Measurements from ENCODE around the gene DSC3.

Gene DSC3

DNA sequence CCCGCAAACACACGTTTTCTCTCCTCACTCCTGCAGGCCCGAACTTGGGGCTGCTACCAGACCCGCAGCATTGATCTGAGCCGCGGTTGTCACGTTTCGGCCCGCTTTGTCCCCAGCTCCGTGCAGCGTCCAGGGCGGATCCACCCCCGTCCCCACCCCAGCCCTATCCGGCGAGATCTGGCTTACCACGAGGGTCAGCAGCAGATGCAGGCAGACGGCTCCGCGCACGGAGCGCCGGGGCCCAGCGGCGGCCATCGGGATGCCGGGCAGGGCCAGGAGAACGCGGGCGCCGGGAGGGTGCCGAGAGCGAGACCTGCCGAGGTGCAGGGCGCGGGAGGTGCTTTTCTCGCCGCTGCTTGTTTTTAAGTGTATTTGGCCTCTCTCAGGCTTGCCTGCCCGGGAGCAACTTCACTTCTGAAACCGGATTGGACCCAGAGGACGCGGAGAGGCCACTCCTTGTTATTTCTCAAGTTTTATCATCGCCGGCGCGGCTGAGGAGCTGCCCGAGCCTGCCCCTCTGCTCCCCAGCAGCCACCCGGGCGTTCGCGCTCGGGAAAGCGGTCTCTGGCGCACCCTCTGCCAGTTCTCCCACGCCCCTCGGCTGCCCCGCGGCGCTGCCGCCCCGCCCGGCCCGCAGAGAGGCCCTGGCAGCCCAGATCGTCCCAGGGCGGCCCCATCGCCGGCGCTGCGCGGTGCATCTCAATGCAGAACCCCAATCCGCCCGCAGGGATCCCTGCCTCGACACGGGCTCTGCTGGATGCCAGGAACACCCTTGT lies at the start of gene DSC3:
Gene DSC3, minus strand, starts transcription at position 337 of the 776 bp plus-strand sequence. Its CDS starts 82 bp downstream, at position 255.
- peak; percentile 50 for DNase-seq

- no peak for DNase-seq
Measured at GRCh38 chr18:31091350-31091749, 48.8 kb upstream of the DSC3 start.

DNA sequence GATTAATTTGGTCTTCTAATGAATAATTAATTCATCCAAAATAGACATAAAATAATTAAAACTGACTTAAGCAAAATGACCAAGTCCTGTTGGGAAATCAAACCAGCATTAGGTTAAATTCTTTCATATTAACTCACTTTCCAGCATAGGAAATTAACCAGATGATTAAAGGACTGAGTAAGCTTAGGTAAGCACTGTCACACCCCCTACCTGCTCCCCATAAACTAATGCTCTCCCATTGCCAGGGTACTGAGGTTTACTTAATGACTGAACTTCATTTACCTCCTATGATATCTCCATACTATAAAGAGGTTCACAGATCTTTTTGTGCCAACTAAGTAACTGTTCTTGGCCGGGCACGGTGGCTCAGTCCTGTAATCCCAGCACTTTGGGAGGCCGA lies 46.0 kb upstream of the DSC3 start:
- no peak for DNase-seq

GRCh38 chr18:31079973-31080372 lies 37.4 kb upstream of the DSC3 start:
- no peak for DNase-seq

GRCh38 chr18:31077878-31078277 lies 35.3 kb upstream of the DSC3 start:
- no peak for DNase-seq

GRCh38 chr18:31072175-31072574 lies 29.6 kb upstream of the DSC3 start:
- DNase-seq: no peak

DNA sequence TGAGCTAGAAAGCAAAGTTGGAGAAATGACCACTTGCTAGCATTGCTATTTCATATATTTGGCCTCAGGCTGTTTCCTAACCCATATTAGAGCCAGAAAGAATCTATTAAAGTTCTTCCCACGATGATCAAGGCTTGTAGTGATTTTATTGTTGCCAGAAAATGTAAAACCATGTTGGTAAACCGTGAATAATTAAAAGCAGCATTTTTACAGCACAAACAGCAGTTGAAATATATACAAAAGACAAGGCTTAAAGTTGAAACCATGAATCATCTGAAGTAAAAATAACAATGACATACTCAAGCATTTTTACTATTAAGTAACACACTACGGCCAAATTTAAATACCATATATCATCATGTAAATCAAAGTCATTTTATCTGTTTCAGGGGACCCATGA lies 27.7 kb upstream of the DSC3 start:
- DNase-seq: no peak

DNA sequence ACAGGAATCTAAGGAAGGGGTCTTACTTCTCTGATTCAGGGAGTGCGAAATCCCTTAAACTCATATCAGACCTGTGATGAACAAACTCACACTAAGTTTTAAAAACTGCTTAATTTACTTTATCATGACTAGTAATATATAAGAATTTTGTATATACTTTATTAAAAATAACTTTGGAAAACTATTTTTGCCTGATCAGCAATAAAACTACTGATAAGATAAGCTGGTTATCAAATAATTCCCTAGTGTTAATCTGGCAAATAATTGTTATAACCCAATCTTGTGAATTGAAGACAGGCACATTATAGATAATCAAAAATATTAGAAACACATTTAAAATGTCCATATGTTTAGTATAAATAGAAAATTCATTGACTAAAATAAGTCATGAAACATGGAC lies 23.7 kb upstream of the DSC3 start:
- no peak for DNase-seq

DNA sequence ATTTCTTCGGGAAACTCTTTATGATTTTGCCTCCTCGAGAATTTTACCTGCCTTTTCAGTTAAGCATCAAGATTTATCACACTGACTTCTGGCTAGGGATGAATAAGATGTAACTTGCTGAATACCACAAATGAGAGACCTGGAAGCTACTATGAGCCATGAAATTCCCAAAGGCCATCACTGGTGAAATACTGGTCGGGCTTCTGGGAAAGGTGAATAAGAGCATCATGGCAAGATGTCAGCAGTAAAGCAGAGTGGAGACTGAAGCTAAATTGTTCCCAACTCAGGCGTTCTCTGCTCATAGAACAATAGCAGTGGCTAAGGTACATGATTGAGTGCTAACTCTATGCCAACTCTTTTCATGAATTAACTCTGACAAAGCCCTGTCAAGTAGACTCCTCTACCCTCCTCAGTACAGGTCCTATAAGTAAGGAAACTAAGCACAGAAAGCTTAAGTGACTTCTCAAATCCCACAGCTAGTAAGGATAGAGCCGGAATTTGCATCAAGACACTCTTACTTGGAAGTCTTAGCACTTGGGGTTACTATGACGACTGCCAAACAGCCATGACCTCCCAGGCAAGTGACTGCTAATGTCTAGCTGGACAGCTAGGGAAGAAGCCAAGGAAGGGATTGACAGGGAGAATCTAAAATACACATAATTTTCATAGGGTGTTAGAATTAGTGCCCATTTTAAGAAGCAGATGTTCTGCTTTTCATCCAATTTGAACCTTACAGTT lies 22.7 kb upstream of the DSC3 start:
- DNase-seq: no peak

DNA sequence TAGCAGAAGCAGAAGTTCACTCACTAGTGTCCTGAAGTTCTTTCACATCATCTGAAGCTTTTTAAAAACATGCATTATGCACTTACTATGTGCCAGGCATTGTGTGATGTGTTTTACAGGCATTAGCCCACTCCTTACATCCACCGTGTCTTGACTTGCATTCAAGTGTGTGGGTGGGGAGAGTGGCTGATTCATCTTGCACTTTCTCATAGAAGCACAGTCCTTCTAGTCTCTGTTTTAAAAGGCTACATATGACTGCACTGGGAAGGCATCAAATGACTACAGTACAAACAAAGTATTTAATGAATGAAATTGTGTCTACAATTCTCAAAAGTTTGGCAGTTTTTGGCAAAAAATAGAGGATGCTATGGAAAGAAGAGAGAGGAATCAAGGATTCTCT lies 21.6 kb upstream of the DSC3 start:
- DNase-seq: no peak

GRCh38 chr18:31061945-31062344 lies 19.4 kb upstream of the DSC3 start:
- DNase-seq: no peak

GRCh38 chr18:31058897-31059296 lies 16.4 kb upstream of the DSC3 start:
- no peak for DNase-seq

GRCh38 chr18:31057917-31058316 lies 15.4 kb upstream of the DSC3 start:
- DNase-seq: no peak

DNA sequence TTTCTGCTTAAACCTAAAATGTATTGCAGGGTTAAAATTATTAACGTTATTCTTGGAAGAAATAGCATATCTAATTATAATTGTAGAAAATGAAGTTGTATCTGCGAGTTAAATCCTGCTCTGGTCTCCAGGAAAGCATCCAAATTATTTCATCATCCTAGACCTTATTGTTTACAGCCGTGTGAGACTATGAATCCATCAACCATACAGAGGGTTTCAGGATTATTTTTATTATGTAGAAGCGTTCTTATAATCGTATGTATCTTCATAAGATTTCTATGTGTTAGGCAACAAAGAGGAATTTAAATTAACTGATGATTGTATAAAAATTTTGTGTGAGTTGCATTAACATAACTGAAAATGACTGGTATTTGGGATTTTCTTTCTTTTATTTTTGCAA lies 14.5 kb upstream of the DSC3 start:
- no peak for DNase-seq

- no peak for DNase-seq
Measured at GRCh38 chr18:31056296-31056695, 13.8 kb upstream of the DSC3 start.

DNA sequence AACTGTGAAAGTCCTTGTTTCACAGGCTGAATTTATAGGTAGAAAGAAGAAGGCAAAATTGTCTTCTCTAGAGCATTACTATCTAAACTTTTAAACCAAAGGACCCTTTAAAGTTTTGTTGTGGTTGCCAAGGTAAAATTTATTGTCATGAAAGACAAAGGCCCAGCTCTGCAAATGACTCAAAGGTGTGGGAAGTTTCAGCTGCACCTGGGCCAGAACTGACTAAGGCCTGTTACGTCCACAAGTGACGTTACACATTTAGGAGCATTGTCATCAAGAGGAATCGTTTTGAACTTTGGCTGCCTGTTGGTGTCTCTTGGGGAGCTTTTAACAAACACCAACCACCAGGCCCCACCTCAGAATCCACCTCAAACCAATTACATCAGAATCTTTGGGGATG lies 8.1 kb upstream of the DSC3 start:
- no peak for DNase-seq

- no peak for DNase-seq
Measured at GRCh38 chr18:31049189-31049588, 6.6 kb upstream of the DSC3 start.

DNA sequence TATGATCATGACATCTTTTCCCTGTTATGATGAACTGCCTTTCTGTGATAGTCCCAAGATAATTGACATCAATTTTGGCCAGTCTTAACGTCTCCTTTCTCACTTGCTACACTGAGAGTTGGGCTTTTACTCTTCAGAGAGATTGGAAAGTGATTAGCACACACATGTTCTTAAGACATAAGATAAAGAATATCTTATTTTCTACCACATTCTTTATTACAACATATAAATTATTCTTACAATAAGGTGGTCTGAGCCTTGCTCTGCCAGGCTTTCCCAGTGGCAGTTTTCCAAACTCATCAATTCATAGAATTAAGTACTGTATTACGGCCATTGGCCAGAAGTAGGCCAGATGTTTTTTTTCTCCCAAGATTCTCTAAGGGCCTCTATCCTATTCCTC lies 5.7 kb upstream of the DSC3 start:
- no peak for DNase-seq

- DNase-seq: no peak
Measured at GRCh38 chr18:31046916-31047315, 4.4 kb upstream of the DSC3 start.

DNA sequence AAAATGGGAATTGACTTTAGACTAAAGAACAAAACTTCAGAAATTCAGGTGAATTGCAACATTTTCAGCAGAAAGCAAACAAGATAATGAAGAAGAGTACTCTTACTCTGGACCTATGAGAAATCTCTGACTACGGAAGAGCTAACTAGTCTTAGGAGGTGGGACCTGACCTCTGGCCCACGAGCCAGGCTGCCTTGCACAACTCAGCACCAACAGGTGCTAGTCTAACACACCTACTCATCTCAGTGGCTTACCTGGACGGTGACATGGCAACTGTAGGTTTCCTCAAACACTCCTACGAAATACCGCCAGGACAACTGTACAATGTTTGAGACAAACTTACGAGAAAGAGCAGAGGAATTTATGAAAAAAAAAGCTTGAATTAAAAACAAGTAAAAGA lies 3.1 kb upstream of the DSC3 start:
- DNase-seq: no peak

DNA sequence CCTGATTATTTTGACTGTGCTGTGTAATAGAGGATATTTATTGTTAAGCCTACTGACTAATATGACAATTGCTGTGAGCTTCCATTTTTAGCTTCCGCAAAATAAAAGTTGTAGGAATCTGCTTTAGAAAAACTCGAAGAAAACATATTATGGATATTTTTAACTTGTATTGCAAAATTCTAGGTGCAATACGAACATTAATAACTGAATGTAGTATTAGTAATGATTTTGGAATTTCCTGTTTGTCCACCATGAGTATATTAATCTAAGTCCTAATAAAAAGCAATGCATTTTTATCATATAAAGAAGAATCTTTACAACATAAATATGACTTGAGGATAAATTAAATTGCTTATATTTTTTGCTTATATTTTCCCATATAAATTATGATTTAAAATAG lies 2.4 kb upstream of the DSC3 start:
- no peak for DNase-seq

DNA sequence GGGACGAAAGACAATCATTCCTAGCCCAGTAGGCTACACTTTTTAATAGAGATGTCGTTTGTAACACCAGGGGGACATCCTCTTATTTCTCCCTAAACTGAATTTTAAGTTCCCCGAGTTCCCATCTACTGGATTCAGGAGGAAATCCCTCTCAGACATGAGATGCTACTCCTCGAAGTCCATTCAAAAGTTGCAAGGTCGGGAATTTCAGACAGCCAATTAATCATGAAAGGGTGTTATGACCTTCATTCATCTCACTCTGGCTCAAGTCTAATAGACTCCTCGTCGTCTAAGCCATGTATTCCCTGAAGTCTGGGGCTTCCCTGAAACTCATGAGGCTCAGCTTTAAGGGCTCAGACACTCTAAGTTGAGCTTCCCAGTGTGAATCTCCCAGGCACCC lies 1.2 kb upstream of the DSC3 start:
- DNase-seq: no peak

DNA sequence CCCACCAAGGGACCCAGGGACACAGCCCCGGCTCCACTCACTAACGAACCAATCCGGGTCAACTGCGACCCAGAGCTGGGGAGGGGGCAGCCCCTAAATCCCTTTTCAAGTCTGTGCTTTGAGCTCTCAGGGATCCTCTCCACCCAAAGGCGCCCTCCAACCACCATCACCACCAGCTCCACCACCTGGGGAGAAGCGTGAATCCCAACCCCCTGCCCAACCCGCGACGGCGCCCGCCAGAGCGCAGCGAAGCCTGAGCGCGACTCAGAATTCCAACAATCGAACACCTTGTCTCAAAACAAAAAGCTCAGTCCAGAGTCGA lies 497 bp downstream of the DSC3 start:
- no peak for DNase-seq

- DNase-seq: peak; percentile 23
Measured at GRCh38 chr18:31041271-31042083, 1.1 kb downstream of the DSC3 start.

Measured in femur (tissue), 1 donor.